Osteoblast (primary cell): ENCODE measurements around the gene RAD51B. TPM values are rescaled to one million over a fixed set of nuclear protein-coding genes. Genes with fewer than 3 reads are reported as not detected.

Experiments
- DNase-seq: peaks from one replicate; pipeline ENCODE4 v3.0.0; 2011; ENCODE audit warnings: low spot score, mixed read lengths; ENCODE audit not compliant: insufficient read length; ENCODE audit errors: missing footprints
- H2AFZ ChIP-seq: 2 replicates; pipeline ENCODE4 v1.6.0; 2011; ENCODE audit warnings: mild to moderate bottlenecking, low read length
- H3K27ac ChIP-seq: 2 replicates; pipeline ENCODE4 v1.5.1; 2011; ENCODE audit warnings: mild to moderate bottlenecking, low read depth, low read length, moderate library complexity
- H3K27me3 ChIP-seq: 2 replicates; pipeline ENCODE4 v1.6.0; 2012; ENCODE audit warnings: mild to moderate bottlenecking, control low read depth, inconsistent platforms, low read length, moderate library complexity; ENCODE audit not compliant: insufficient read depth
- H3K36me3 ChIP-seq: 2 replicates; pipeline ENCODE4 v1.5.1; 2011; ENCODE audit warnings: mild to moderate bottlenecking, low read length, control low read depth, moderate library complexity; ENCODE audit not compliant: insufficient read depth
- H3K4me1 ChIP-seq: 2 replicates; pipeline ENCODE4 v1.5.1; 2011; ENCODE audit warnings: mild to moderate bottlenecking, low read length, control low read depth, moderate library complexity; ENCODE audit not compliant: insufficient read depth
- H3K4me2 ChIP-seq: 2 replicates; pipeline ENCODE4 v1.6.0; 2011; ENCODE audit warnings: mild to moderate bottlenecking, low read length; ENCODE audit not compliant: insufficient read depth
- H3K4me3 ChIP-seq: fragments of 200-600 bp; sonication (generic); 3 replicates; pipeline ENCODE4 v1.5.1; 2012; ENCODE audit warnings: mild to moderate bottlenecking, low read length, inconsistent platforms; ENCODE audit not compliant: insufficient read depth
- H3K79me2 ChIP-seq: 2 replicates; pipeline ENCODE4 v1.6.0; 2012; ENCODE audit warnings: mild to moderate bottlenecking, low read length, control low read depth, inconsistent platforms; ENCODE audit not compliant: insufficient read depth
- H3K9me3 ChIP-seq: 2 replicates; pipeline ENCODE4 v1.5.1; 2011; ENCODE audit warnings: low read depth, low read length, control low read depth
- H4K20me1 ChIP-seq: 2 replicates; pipeline ENCODE4 v1.6.0; 2012; ENCODE audit warnings: mild to moderate bottlenecking, low read length, control low read depth; ENCODE audit not compliant: insufficient read depth
- total RNA-seq: library from RNA; depleted of rRNA; stranded (reverse); fragments of >200 nt; gene quantifications from 2 replicates; pipeline ENCODE4 v1.2.3, GENCODE V29; 2012
- TF ChIP-seq, protein P1 (sequence below): IDR thresholded peaks from 2 replicates; pipeline ENCODE4 v1.5.1; 2011; ENCODE audit warnings: mild to moderate bottlenecking, low read depth, low read length, moderate library complexity; ENCODE audit errors: extremely low read depth

The RAD51B gene
- total RNA-seq, 1 donor: 13.8 TPM

DNA sequence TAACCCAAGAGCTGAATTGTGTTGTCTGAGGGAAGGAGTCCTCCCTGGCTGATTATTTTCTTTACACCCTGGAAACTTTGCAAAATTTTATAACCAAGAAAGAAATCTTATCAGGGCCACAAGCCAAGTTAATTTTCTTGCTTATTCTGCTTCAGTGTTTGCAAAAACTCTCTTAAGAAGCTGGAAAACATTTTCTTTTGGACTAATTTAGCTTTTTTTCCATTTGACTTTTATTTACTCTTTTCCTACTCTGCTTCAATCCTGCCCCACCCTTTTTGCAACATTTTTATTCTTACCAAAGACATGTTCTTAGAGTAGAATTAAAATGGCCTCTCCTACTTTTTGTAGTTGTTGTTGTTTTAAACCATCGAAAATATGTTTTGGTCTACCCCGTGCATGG lies 594.5 kb downstream of the RAD51B start:
- Histone ChIP-seq H3K4me1 (peaks cover 5% of the 10 kb centered on the region), H3K27me3 (no peaks in the 10 kb centered on the region), H3K4me3 (no peak overlapping the region), H4K20me1 (no peaks in the 10 kb centered on the region), H3K9me3 (no peaks in the 10 kb centered on the region), H3K79me2 (no peaks in the 10 kb centered on the region), H3K36me3 (no peaks in the 10 kb centered on the region), H3K27ac (no peak overlapping the region), H3K4me2 (no peak overlapping the region), H2AFZ (no peak overlapping the region)
- TF ChIP-seq, protein P1, sequence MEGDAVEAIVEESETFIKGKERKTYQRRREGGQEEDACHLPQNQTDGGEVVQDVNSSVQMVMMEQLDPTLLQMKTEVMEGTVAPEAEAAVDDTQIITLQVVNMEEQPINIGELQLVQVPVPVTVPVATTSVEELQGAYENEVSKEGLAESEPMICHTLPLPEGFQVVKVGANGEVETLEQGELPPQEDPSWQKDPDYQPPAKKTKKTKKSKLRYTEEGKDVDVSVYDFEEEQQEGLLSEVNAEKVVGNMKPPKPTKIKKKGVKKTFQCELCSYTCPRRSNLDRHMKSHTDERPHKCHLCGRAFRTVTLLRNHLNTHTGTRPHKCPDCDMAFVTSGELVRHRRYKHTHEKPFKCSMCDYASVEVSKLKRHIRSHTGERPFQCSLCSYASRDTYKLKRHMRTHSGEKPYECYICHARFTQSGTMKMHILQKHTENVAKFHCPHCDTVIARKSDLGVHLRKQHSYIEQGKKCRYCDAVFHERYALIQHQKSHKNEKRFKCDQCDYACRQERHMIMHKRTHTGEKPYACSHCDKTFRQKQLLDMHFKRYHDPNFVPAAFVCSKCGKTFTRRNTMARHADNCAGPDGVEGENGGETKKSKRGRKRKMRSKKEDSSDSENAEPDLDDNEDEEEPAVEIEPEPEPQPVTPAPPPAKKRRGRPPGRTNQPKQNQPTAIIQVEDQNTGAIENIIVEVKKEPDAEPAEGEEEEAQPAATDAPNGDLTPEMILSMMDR: no peak
- no peak for DNase-seq

DNA sequence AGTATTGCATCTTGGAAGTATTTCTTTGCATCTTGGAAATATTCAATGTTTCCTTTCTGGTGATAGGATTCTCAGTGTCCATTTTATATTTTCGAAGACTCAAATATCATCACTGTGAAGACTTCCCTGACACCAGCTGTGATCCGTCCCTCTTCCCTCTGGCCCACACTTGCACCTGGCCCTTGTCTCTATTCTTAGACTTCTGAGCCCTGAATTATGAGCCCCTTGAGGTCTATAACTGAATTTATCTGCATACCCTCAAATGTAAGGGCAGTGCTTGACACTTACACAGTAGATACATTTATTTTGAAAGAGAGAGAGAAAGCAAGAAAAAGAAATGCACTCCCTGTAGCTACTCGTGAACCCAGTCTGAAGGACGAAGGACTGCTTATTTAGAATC lies 596.6 kb downstream of the RAD51B start:
- Histone ChIP-seq H3K27me3 (no peaks in the 10 kb centered on the region), H3K4me3 (no peak overlapping the region), H3K36me3 (no peaks in the 10 kb centered on the region), H3K4me1 (no peaks in the 10 kb centered on the region), H4K20me1 (no peaks in the 10 kb centered on the region), H3K27ac (no peak overlapping the region), H3K79me2 (no peaks in the 10 kb centered on the region), H3K9me3 (no peaks in the 10 kb centered on the region), H2AFZ (no peak overlapping the region), H3K4me2 (no peak overlapping the region)
- no peak for DNase-seq
- TF ChIP-seq, protein P1: no peak

DNA sequence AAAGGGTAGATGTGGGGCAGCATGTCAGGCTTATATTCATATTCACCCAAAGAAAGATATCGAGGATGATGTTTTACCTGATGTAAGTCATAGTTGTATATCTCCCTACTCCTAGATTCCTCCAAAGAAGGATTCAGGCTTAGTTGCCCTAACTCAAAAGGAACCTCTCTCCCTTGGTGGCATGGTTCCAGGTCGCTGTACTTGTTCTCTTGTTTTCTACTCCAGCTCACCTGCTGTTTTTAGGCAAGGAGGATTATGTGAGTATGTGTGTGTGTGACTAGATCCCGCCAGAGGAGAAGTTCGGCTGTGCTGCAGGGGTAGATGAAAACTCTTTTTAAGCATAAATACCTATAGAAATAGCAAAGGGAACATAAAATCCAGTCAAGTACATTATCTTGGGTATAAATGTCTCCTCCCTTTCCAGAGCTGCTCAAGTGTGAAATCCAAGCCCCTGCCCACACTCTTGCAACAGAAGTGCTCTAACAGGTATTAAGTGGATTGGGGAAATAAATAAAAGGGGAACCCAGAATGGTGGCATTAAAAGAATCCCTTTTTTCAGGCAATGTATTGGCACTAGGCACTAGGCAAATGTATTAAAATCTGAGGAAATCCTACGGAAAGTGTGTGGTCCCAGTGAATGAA lies 597.6 kb downstream of the RAD51B start:
- no peak overlapping the region for H3K27ac ChIP-seq
- no peak overlapping the region for H3K4me3 ChIP-seq
- no peak overlapping the region for H3K4me2 ChIP-seq
- TF ChIP-seq, protein P1: no peak
- H4K20me1 ChIP-seq: no peaks in the 10 kb centered on the region
- H3K9me3 ChIP-seq: no peaks in the 10 kb centered on the region
- H3K4me1 ChIP-seq: no peaks in the 10 kb centered on the region
- no peaks in the 10 kb centered on the region for H3K27me3 ChIP-seq
- H3K36me3 ChIP-seq: no peaks in the 10 kb centered on the region
- H3K79me2 ChIP-seq: no peaks in the 10 kb centered on the region
- no peak for DNase-seq
- no peak overlapping the region for H2AFZ ChIP-seq

DNA sequence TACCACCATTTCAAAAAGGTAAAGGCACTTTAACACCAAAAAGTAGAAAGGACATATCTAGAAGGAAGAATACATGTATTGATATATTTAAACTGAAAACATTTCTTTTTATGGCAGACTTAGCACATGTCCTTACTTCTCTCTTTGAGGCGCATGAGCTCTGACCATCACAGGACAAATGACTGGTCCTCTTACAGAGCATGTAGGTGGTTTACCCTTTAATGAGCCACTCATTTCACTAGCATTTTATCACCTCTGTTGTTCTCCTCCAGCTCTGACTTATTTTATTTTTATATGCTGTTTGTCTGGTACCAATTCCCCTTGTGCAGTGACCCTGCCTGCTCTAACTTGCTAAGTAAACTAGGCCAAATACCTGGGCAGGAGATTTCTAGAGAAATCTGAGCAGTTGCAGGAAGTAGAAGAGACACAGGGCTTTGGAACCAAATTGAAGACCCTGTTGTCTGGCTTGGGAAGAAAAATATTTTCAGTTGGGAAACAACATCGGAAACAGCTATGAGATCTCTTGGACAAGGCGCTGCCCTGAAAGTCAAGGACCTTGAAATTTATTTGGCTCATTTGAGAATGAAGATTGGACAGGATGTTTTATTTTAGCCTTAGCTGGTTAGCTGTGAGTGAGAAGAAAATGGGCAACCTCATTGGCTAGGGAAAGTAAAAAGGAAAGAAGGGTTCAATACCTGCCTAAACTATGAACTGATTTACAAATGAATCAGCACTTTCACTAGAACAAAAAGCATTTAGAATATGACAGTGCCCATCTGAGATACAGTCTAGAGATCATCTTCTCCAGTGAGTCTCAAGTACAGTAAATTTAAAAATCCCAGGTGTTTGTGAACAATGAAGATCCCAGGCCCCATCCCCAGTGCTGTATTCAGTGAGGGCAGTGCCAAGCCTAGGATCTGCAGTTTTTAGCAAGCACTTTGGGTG lies 598.9 kb downstream of the RAD51B start:
- H3K27ac ChIP-seq: no peak overlapping the region
- H3K79me2 ChIP-seq: no peaks in the 10 kb centered on the region
- no peaks in the 10 kb centered on the region for H3K27me3 ChIP-seq
- H4K20me1 ChIP-seq: no peaks in the 10 kb centered on the region
- H3K36me3 ChIP-seq: no peaks in the 10 kb centered on the region
- no peak overlapping the region for H2AFZ ChIP-seq
- no peaks in the 10 kb centered on the region for H3K9me3 ChIP-seq
- H3K4me1 ChIP-seq: no peaks in the 10 kb centered on the region
- H3K4me3 ChIP-seq: no peak overlapping the region
- DNase-seq: no peak
- H3K4me2 ChIP-seq: no peak overlapping the region
- TF ChIP-seq, protein P1: no peak
